Measurements from ENCODE around the gene PTPRM. TPM values are rescaled to one million over a fixed set of nuclear protein-coding genes. Genes with fewer than 3 reads are reported as not detected.

PTPRM gene
- total RNA-seq, 4 donors from 2014 or later: 81.5 to 98.9 (median 86.8) TPM

- H3K4me3 ChIP-seq: no peak overlapping the region
- H3K4me1 ChIP-seq: no peaks in the 10 kb centered on the region
- 74 to 75% methylated on average over 3 of the region's 4 CpGs for WGBS, 2 donors (ENCODE audit: low coverage in 1 of 2)
- H3K9me3 ChIP-seq: no peaks in the 10 kb centered on the region
- no peak overlapping the region for H3K27ac ChIP-seq
- ATAC-seq: no peak
- no peaks in the 10 kb centered on the region for H3K36me3 ChIP-seq
- H3K27me3 ChIP-seq: no peaks in the 10 kb centered on the region
- TF ChIP-seq EP300 (IDR thresholded peaks at IDR 0.05) (no peak), POLR2A (IDR thresholded peaks at IDR 0.05) (no peak), CTCF (IDR thresholded peaks at IDR 0.05) (no peak), POLR2AphosphoS5 (IDR thresholded peaks at IDR 0.05) (no peak)
These were observed 410.8 kb downstream of the PTPRM start for GRCh38 chr18:7977897-7978296.

- no peak for TF ChIP-seq POLR2AphosphoS5 (IDR thresholded peaks at IDR 0.05)
- TF ChIP-seq EP300 (IDR thresholded peaks at IDR 0.05): no peak
- TF ChIP-seq CTCF (IDR thresholded peaks at IDR 0.05): no peak
- no peak for TF ChIP-seq POLR2A (IDR thresholded peaks at IDR 0.05)
- no peak for ATAC-seq
- H3K9me3 ChIP-seq: no peaks in the 10 kb centered on the region
- 78 to 89% methylated on average over 3 to 4 of the region's 4 CpGs for WGBS, 2 donors (ENCODE audit: low coverage in 1 of 2)
- no peaks in the 10 kb centered on the region for H3K27me3 ChIP-seq
- H3K27ac ChIP-seq: no peak overlapping the region
- H3K4me1 ChIP-seq: no peaks in the 10 kb centered on the region
- H3K36me3 ChIP-seq: no peaks in the 10 kb centered on the region
- no peak overlapping the region for H3K4me3 ChIP-seq
These were observed 411.7 kb downstream of the PTPRM start for GRCh38 chr18:7978834-7979233.

- no peak for ATAC-seq
- WGBS, 2 donors (ENCODE audit: low coverage in 1 of 2): 96% methylated on average over 6 to 8 of the region's 8 CpGs
- TF ChIP-seq CTCF (IDR thresholded peaks at IDR 0.05) (no peak), EP300 (IDR thresholded peaks at IDR 0.05) (no peak), POLR2AphosphoS5 (IDR thresholded peaks at IDR 0.05) (no peak), POLR2A (IDR thresholded peaks at IDR 0.05) (no peak)
- H3K36me3 ChIP-seq: no peaks in the 10 kb centered on the region
- no peaks in the 10 kb centered on the region for H3K4me1 ChIP-seq
- no peaks in the 10 kb centered on the region for H3K9me3 ChIP-seq
- no peak overlapping the region for H3K27ac ChIP-seq
- no peak overlapping the region for H3K4me3 ChIP-seq
- no peaks in the 10 kb centered on the region for H3K27me3 ChIP-seq
These were observed 412.6 kb downstream of the PTPRM start for GRCh38 chr18:7979714-7980113.

GRCh38 chr18:7980136-7980535, 413.0 kb downstream of the PTPRM start:
- Histone ChIP-seq H3K27me3 (no peaks in the 10 kb centered on the region), H3K4me3 (no peak overlapping the region), H3K27ac (no peak overlapping the region), H3K36me3 (no peaks in the 10 kb centered on the region), H3K9me3 (no peaks in the 10 kb centered on the region), H3K4me1 (no peaks in the 10 kb centered on the region)
- no peak for ATAC-seq
- WGBS, 2 donors (ENCODE audit: low coverage in 1 of 2): 67 to 92% methylated on average over 1 to 2 of the region's 3 CpGs
- TF ChIP-seq POLR2AphosphoS5 (IDR thresholded peaks at IDR 0.05) (no peak), CTCF (IDR thresholded peaks at IDR 0.05) (no peak), POLR2A (IDR thresholded peaks at IDR 0.05) (no peak), EP300 (IDR thresholded peaks at IDR 0.05) (no peak)

- WGBS, 2 donors (ENCODE audit: low coverage in 1 of 2): 80 to 89% methylated on average over 2 to 4 of the region's 4 CpGs
- TF ChIP-seq EP300 (IDR thresholded peaks at IDR 0.05) (no peak), POLR2AphosphoS5 (IDR thresholded peaks at IDR 0.05) (no peak), POLR2A (IDR thresholded peaks at IDR 0.05) (no peak), CTCF (IDR thresholded peaks at IDR 0.05) (no peak)
- Histone ChIP-seq H3K4me3 (no peak overlapping the region), H3K9me3 (no peaks in the 10 kb centered on the region), H3K27ac (no peak overlapping the region), H3K4me1 (no peaks in the 10 kb centered on the region), H3K36me3 (no peaks in the 10 kb centered on the region), H3K27me3 (no peaks in the 10 kb centered on the region)
- ATAC-seq: no peak
These were observed 413.5 kb downstream of the PTPRM start for GRCh38 chr18:7980656-7981055.

All from gastroesophageal sphincter (tissue), 4 donors.